SK-N-SH treated with all-trans-retinoic acid at 6 μM for 48 hours (cell line): ENCODE results near the gene DNASE1L2.

ENCODE experiments used
- ARNTL ChIP-seq: fragments of 450-650 bp; formaldehyde crosslinking; IDR thresholded peaks from 2 replicates; pipeline ENCODE4 v1.5.0; 2020; ENCODE audit warnings: low read depth, mild to moderate bottlenecking, moderate library complexity, borderline replicate concordance
- CREB5 ChIP-seq: fragments of 250-450 bp; sonication (Bioruptor Pico); IDR thresholded peaks from 2 replicates; pipeline ENCODE4 v1.5.1; 2020; ENCODE audit warnings: low read depth, mild to moderate bottlenecking, moderate library complexity
- ESRRG ChIP-seq: fragments of 250-450 bp; sonication (Bioruptor Pico); IDR thresholded peaks from 2 replicates; pipeline ENCODE4 v1.6.1; 2021; ENCODE audit warnings: mild to moderate bottlenecking
- ISL1 ChIP-seq: fragments of 250-450 bp; sonication (Bioruptor Pico); IDR thresholded peaks from 2 replicates; pipeline ENCODE4 v2.1.2; 2022; ENCODE audit warnings: mild to moderate bottlenecking, moderate library complexity
- POU6F1 ChIP-seq: fragments of 250-450 bp; sonication (Bioruptor Pico); IDR thresholded peaks from 2 replicates; pipeline ENCODE4 v1.8.0; 2021; ENCODE audit warnings: low read depth, mild to moderate bottlenecking, moderate library complexity, borderline replicate concordance
- PPARA ChIP-seq: fragments of 250-450 bp; sonication (Bioruptor Pico); IDR thresholded peaks from 2 replicates; pipeline ENCODE4 v1.5.0; 2020; ENCODE audit warnings: mild to moderate bottlenecking, borderline replicate concordance
- RARB ChIP-seq: fragments of 250-450 bp; sonication (Bioruptor Pico); IDR thresholded peaks from 2 replicates; pipeline ENCODE4 v1.8.0; 2021; ENCODE audit warnings: mild to moderate bottlenecking, moderate library complexity
- ZFP3 ChIP-seq: fragments of 250-450 bp; sonication (Bioruptor Pico); IDR thresholded peaks from 2 replicates; pipeline ENCODE4 v1.5.0; 2020; ENCODE audit warnings: mild to moderate bottlenecking, moderate library complexity
- ZFP30 ChIP-seq: fragments of 450-650 bp; formaldehyde crosslinking; IDR thresholded peaks from 2 replicates; pipeline ENCODE4 v1.5.0; 2022; ENCODE audit warnings: mild to moderate bottlenecking, moderate library complexity
- ZNF70 ChIP-seq: fragments of 450-650 bp; formaldehyde crosslinking; IDR thresholded peaks from 2 replicates; pipeline ENCODE4 v1.5.0; 2020; ENCODE audit warnings: mild to moderate bottlenecking, moderate library complexity

DNA sequence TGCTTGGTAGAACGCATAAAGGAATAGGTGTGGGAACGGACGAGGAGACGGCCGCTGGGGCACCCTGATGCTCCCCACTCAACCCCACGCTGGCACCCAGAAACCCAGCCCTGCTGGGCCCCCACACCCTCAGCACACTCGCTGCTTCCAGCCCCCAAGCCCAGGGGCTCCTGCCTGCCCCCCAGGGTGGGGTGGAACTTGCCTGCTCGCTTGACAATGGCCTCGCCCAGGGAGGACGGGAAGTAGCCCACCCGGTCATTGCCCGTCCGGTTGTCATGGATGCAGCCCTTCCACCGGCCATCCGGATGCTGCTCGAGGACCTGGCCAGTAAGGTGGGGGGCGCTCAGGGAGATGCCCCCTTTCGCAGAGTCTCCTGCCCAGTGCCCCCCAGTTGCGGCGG is 49.7 kb upstream of the DNASE1L2 start:
- TF ChIP-seq RARB: no peak
- no peak for TF ChIP-seq ZNF70
- TF ChIP-seq ARNTL (CRISPR knock-in tag): no peak
- no peak for TF ChIP-seq CREB5 (CRISPR knock-in tag)
- no peak for TF ChIP-seq ZFP30 (CRISPR knock-in tag)
- TF ChIP-seq PPARA (CRISPR knock-in tag): no peak
- no peak for TF ChIP-seq POU6F1 (CRISPR knock-in tag)
- no peak for TF ChIP-seq ESRRG (CRISPR knock-in tag)
- TF ChIP-seq ISL1 (CRISPR knock-in tag): no peak
- no peak for TF ChIP-seq ZFP3
